NT2/D1 (cell line): Measurements from ENCODE around the gene GRB10.

Experiments
- SUZ12 ChIP-seq: IDR thresholded peaks from 2 replicates; pipeline ENCODE4 v1.6.1; 2011; ENCODE audit not compliant: insufficient read length, insufficient read depth; ENCODE audit errors: extremely low read depth
- YY1 ChIP-seq: IDR thresholded peaks from 2 replicates; pipeline ENCODE4 v1.6.1; 2011; ENCODE audit not compliant: insufficient read length, insufficient read depth
- ZNF274 ChIP-seq: IDR thresholded peaks from 2 replicates; pipeline ENCODE4 v1.6.1; 2011; ENCODE audit warnings: mild to moderate bottlenecking, low read depth, low read length

- TF ChIP-seq YY1 (no peak), ZNF274 (no peak), SUZ12 (no peak)
Observed at GRCh38 chr7:50703654-50704053, 79.0 kb downstream of the GRB10 start.
